ENCODE results near the gene EXOC3L4.

Gene EXOC3L4

GRCh38 chr14:103094406-103095209 is at the start of gene EXOC3L4:
EXOC3L4 (plus strand) TSS chr14:103094725; CDS start chr14:103100220, 5,495 bp downstream.
- TF ChIP-seq GATA2 (IDR thresholded peaks at IDR 0.05; ENCODE audit: low read depth, low read length) = no peak
- TF ChIP-seq GATA3 (IDR thresholded peaks at IDR 0.05; ENCODE audit: low read depth, low read length) = no peak

GRCh38 chr14:103045371-103045869 is 49.1 kb upstream of the EXOC3L4 start:
- TF ChIP-seq GATA3 (IDR thresholded peaks at IDR 0.05; ENCODE audit: low read depth, low read length) = no peak
- no peak for TF ChIP-seq GATA2 (IDR thresholded peaks at IDR 0.05; ENCODE audit: low read depth, low read length)

- TF ChIP-seq GATA3 (IDR thresholded peaks at IDR 0.05; ENCODE audit: low read depth, low read length) (no peak), GATA2 (IDR thresholded peaks at IDR 0.05; ENCODE audit: low read depth, low read length) (no peak)
These were observed 43.6 kb upstream of the EXOC3L4 start for GRCh38 chr14:103050935-103051334.

GRCh38 chr14:103052407-103052806 is 42.1 kb upstream of the EXOC3L4 start:
- TF ChIP-seq GATA3 (IDR thresholded peaks at IDR 0.05; ENCODE audit: low read depth, low read length) (no peak), GATA2 (IDR thresholded peaks at IDR 0.05; ENCODE audit: low read depth, low read length) (no peak)

GRCh38 chr14:103055695-103056094 is 38.8 kb upstream of the EXOC3L4 start:
- TF ChIP-seq GATA2 (IDR thresholded peaks at IDR 0.05; ENCODE audit: low read depth, low read length) (no peak), GATA3 (IDR thresholded peaks at IDR 0.05; ENCODE audit: low read depth, low read length) (no peak)

- TF ChIP-seq GATA3 (IDR thresholded peaks at IDR 0.05; ENCODE audit: low read depth, low read length) (no peak), GATA2 (IDR thresholded peaks at IDR 0.05; ENCODE audit: low read depth, low read length) (no peak)
These were observed 38.0 kb upstream of the EXOC3L4 start for GRCh38 chr14:103056322-103057027.

GRCh38 chr14:103057028-103057371 is 37.5 kb upstream of the EXOC3L4 start:
- TF ChIP-seq GATA2 (IDR thresholded peaks at IDR 0.05; ENCODE audit: low read depth, low read length) (no peak), GATA3 (IDR thresholded peaks at IDR 0.05; ENCODE audit: low read depth, low read length) (no peak)

- TF ChIP-seq GATA3 (IDR thresholded peaks at IDR 0.05; ENCODE audit: low read depth, low read length) = no peak
- TF ChIP-seq GATA2 (IDR thresholded peaks at IDR 0.05; ENCODE audit: low read depth, low read length) = no peak
These were observed 37.0 kb upstream of the EXOC3L4 start, which contains the start of gene CDC42BPB for GRCh38 chr14:103057372-103058163. CDC42BPB (minus strand) TSS chr14:103057549; CDS start chr14:103057173, 376 bp downstream.

GRCh38 chr14:103058164-103059055 is 36.1 kb upstream of the EXOC3L4 start:
- no peak for TF ChIP-seq GATA2 (IDR thresholded peaks at IDR 0.05; ENCODE audit: low read depth, low read length)
- no peak for TF ChIP-seq GATA3 (IDR thresholded peaks at IDR 0.05; ENCODE audit: low read depth, low read length)

GRCh38 chr14:103059556-103059955 is 35.0 kb upstream of the EXOC3L4 start:
- TF ChIP-seq GATA2 (IDR thresholded peaks at IDR 0.05; ENCODE audit: low read depth, low read length) (no peak), GATA3 (IDR thresholded peaks at IDR 0.05; ENCODE audit: low read depth, low read length) (no peak)

GRCh38 chr14:103061482-103061976 is 33.0 kb upstream of the EXOC3L4 start:
- TF ChIP-seq GATA2 (IDR thresholded peaks at IDR 0.05; ENCODE audit: low read depth, low read length) (no peak), GATA3 (IDR thresholded peaks at IDR 0.05; ENCODE audit: low read depth, low read length) (no peak)

- TF ChIP-seq GATA3 (IDR thresholded peaks at IDR 0.05; ENCODE audit: low read depth, low read length) (no peak), GATA2 (IDR thresholded peaks at IDR 0.05; ENCODE audit: low read depth, low read length) (no peak)
These were observed 30.1 kb upstream of the EXOC3L4 start for GRCh38 chr14:103064436-103064835.

- TF ChIP-seq GATA2 (IDR thresholded peaks at IDR 0.05; ENCODE audit: low read depth, low read length) (no peak), GATA3 (IDR thresholded peaks at IDR 0.05; ENCODE audit: low read depth, low read length) (no peak)
These were observed 29.5 kb upstream of the EXOC3L4 start for GRCh38 chr14:103064978-103065377.

Measured in SH-SY5Y (cell line).